GM06990 (cell line): ENCODE data around the gene AGAP3.
A peak's percentile ranks its signal among the peaks of the same experiment; 100 is the strongest.

Experiments
- DNase-seq: peaks from one replicate; pipeline ENCODE4 v3.0.0-alpha.2; 2011; ENCODE audit not compliant: insufficient read length; ENCODE audit errors: extremely low read depth
- H3K27me3 ChIP-seq: replicated peaks from 2 replicates; pipeline ENCODE4 v1.6.0; 2011; ENCODE audit warnings: low read length; ENCODE audit not compliant: control insufficient read depth, insufficient read depth
- H3K36me3 ChIP-seq: 2 replicates; pipeline ENCODE4 v1.5.1; 2011; ENCODE audit warnings: low read length; ENCODE audit not compliant: control insufficient read depth, insufficient read depth
- H3K4me3 ChIP-seq: replicated peaks from 2 replicates; pipeline ENCODE4 v1.5.1; 2011; ENCODE audit warnings: low read depth, mild to moderate bottlenecking, control low read depth, low read length
- CTCF ChIP-seq: IDR thresholded peaks from 2 replicates; pipeline ENCODE4 v1.5.1; 2011; ENCODE audit warnings: low read length, control low read depth, mild to moderate bottlenecking, inconsistent platforms; ENCODE audit not compliant: insufficient read depth, poor library complexity, severe bottlenecking

The AGAP3 gene

GRCh38 chr7:151073990-151074389 is 12.3 kb upstream of the AGAP3 start:
- peaks cover 55% of the 10 kb centered on the region for H3K36me3 ChIP-seq
- DNase-seq: no peak
- no peak overlapping the region for H3K4me3 ChIP-seq
- TF ChIP-seq CTCF: no peak
- H3K27me3 ChIP-seq: no peaks in the 10 kb centered on the region

- peaks cover 48% of the 10 kb centered on the region for H3K36me3 ChIP-seq
Observed at GRCh38 chr7:151074817-151075661, 11.2 kb upstream of the AGAP3 start.

GRCh38 chr7:151075662-151075971 is 10.7 kb upstream of the AGAP3 start:
- no peak for DNase-seq
- Histone ChIP-seq H3K4me3 (no peak overlapping the region), H3K27me3 (no peaks in the 10 kb centered on the region), H3K36me3 (peaks cover 43% of the 10 kb centered on the region)
- no peak for TF ChIP-seq CTCF

More at GRCh38 chr7:151074817-151075661, 11.2 kb upstream of the AGAP3 start:
- Histone ChIP-seq H3K4me3 (no peak overlapping the region), H3K27me3 (no peaks in the 10 kb centered on the region)
- no peak for TF ChIP-seq CTCF
- DNase-seq: no peak

GRCh38 chr7:151075978-151076426 is 10.3 kb upstream of the AGAP3 start:
- DNase-seq: no peak
- Histone ChIP-seq H3K4me3 (no peak overlapping the region), H3K27me3 (no peaks in the 10 kb centered on the region), H3K36me3 (peaks cover 39% of the 10 kb centered on the region)
- no peak for TF ChIP-seq CTCF

GRCh38 chr7:151076863-151077704 is 9.2 kb upstream of the AGAP3 start:
- H3K27me3 ChIP-seq: no peaks in the 10 kb centered on the region
- no peak overlapping the region for H3K4me3 ChIP-seq
- no peak for DNase-seq
- TF ChIP-seq CTCF: peak; percentile 30
- H3K36me3 ChIP-seq: peaks cover 39% of the 10 kb centered on the region
